Measurements from ENCODE around the gene NUDT22. TPM values are rescaled to one million over a fixed set of nuclear protein-coding genes. Genes with fewer than 3 reads are reported as not detected.

The NUDT22 gene
- total RNA-seq, result 10 to 100 TPM; 58.4 to 69.6 TPM

GRCh38 chr11:64225608-64226506 is at the start of gene NUDT22, which contains the start of gene TRPT1:
Gene NUDT22, plus strand, starts transcription at chr11:64226274. Its CDS starts 379 bp downstream, at chr11:64226653.
Gene TRPT1, minus strand, starts transcription at chr11:64226186. Its CDS starts 326 bp downstream, at chr11:64225860.
- DNase-seq, result peak; percentile 97
- Mint-ChIP-seq H3K4me1 (peaks cover 31% of the 10 kb centered on the region), H3K36me3 (peaks cover 8% of the 10 kb centered on the region), H3K27ac (peak within 1 kb of the TSS; percentile 87), H3K9me3 (no peaks in the 10 kb centered on the region), H3K27me3 (no peaks in the 10 kb centered on the region), H3K4me3 (peak within 1 kb of the TSS; percentile 89)

GRCh38 chr11:64176751-64177150 is 49.3 kb upstream of the NUDT22 start:
- no peak for DNase-seq
- Mint-ChIP-seq H3K27ac (no peak overlapping the region), H3K4me1 (peaks cover 28% of the 10 kb centered on the region), H3K4me3 (no peak overlapping the region), H3K9me3 (peaks cover 3% of the 10 kb centered on the region), H3K27me3 (no peaks in the 10 kb centered on the region), H3K36me3 (peaks cover 13% of the 10 kb centered on the region)

- DNase-seq, result no peak
- peaks cover 34% of the 10 kb centered on the region for H3K4me1 Mint-ChIP-seq
- peaks cover 3% of the 10 kb centered on the region for H3K9me3 Mint-ChIP-seq
- H3K27me3 Mint-ChIP-seq, result no peaks in the 10 kb centered on the region
- no peak overlapping the region for H3K27ac Mint-ChIP-seq
- H3K36me3 Mint-ChIP-seq, result peaks cover 15% of the 10 kb centered on the region
- H3K4me3 Mint-ChIP-seq, result no peak overlapping the region
Observed at GRCh38 chr11:64178203-64178602, 47.9 kb upstream of the NUDT22 start.

- H3K27me3 Mint-ChIP-seq, result no peaks in the 10 kb centered on the region
- no peak overlapping the region for H3K27ac Mint-ChIP-seq
- peaks cover 2% of the 10 kb centered on the region for H3K9me3 Mint-ChIP-seq
- H3K4me1 Mint-ChIP-seq, result peaks cover 41% of the 10 kb centered on the region
- H3K36me3 Mint-ChIP-seq, result peaks cover 10% of the 10 kb centered on the region
- H3K4me3 Mint-ChIP-seq, result no peak overlapping the region
- no peak for DNase-seq
Observed at GRCh38 chr11:64178951-64179639, 47.0 kb upstream of the NUDT22 start.

- Mint-ChIP-seq H3K4me1 (peaks cover 43% of the 10 kb centered on the region), H3K36me3 (peaks cover 9% of the 10 kb centered on the region), H3K4me3 (no peak overlapping the region), H3K27me3 (no peaks in the 10 kb centered on the region), H3K27ac (no peak overlapping the region), H3K9me3 (no peaks in the 10 kb centered on the region)
- DNase-seq, result no peak
Observed at GRCh38 chr11:64180891-64181290, 45.2 kb upstream of the NUDT22 start.

- H3K27ac Mint-ChIP-seq, result peak overlapping the region; percentile 30
- H3K4me1 Mint-ChIP-seq, result peaks cover 41% of the 10 kb centered on the region
- DNase-seq, result peak; percentile 53
- peak overlapping the region; percentile 47 for H3K4me3 Mint-ChIP-seq
- H3K9me3 Mint-ChIP-seq, result no peaks in the 10 kb centered on the region
- H3K36me3 Mint-ChIP-seq, result peaks cover 11% of the 10 kb centered on the region
- H3K27me3 Mint-ChIP-seq, result no peaks in the 10 kb centered on the region
Observed at GRCh38 chr11:64181506-64182411, 44.3 kb upstream of the NUDT22 start.

GRCh38 chr11:64183890-64184289 is 42.2 kb upstream of the NUDT22 start:
- Mint-ChIP-seq H3K27ac (no peak overlapping the region), H3K4me1 (peaks cover 30% of the 10 kb centered on the region), H3K36me3 (peaks cover 10% of the 10 kb centered on the region), H3K9me3 (no peaks in the 10 kb centered on the region), H3K27me3 (no peaks in the 10 kb centered on the region), H3K4me3 (peak overlapping the region; percentile 94)
- no peak for DNase-seq

GRCh38 chr11:64185175-64185692 is 40.8 kb upstream of the NUDT22 start:
- DNase-seq, result no peak
- H3K36me3 Mint-ChIP-seq, result peaks cover 15% of the 10 kb centered on the region
- H3K27ac Mint-ChIP-seq, result peak overlapping the region; percentile 98
- H3K9me3 Mint-ChIP-seq, result no peaks in the 10 kb centered on the region
- no peaks in the 10 kb centered on the region for H3K27me3 Mint-ChIP-seq
- peaks cover 33% of the 10 kb centered on the region for H3K4me1 Mint-ChIP-seq
- peak overlapping the region; percentile 94 for H3K4me3 Mint-ChIP-seq

GRCh38 chr11:64185693-64186491 is 40.2 kb upstream of the NUDT22 start, which contains the start of gene STIP1:
Gene STIP1, plus strand, starts transcription at chr11:64186171. Its CDS starts 91 bp downstream, at chr11:64186262.
- Mint-ChIP-seq H3K4me3 (peak within 1 kb of the TSS; percentile 94), H3K4me1 (peaks cover 31% of the 10 kb centered on the region), H3K9me3 (no peaks in the 10 kb centered on the region), H3K36me3 (peaks cover 19% of the 10 kb centered on the region), H3K27ac (peak within 1 kb of the TSS; percentile 98), H3K27me3 (no peaks in the 10 kb centered on the region)
- DNase-seq, result peak; percentile 98

GRCh38 chr11:64186492-64187165 is 39.4 kb upstream of the NUDT22 start:
- DNase-seq, result peak; percentile 61
- no peak overlapping the region for H3K27ac Mint-ChIP-seq
- no peaks in the 10 kb centered on the region for H3K27me3 Mint-ChIP-seq
- H3K9me3 Mint-ChIP-seq, result no peaks in the 10 kb centered on the region
- H3K4me3 Mint-ChIP-seq, result peak overlapping the region; percentile 94
- peaks cover 19% of the 10 kb centered on the region for H3K36me3 Mint-ChIP-seq
- peaks cover 25% of the 10 kb centered on the region for H3K4me1 Mint-ChIP-seq

- Mint-ChIP-seq H3K4me3 (no peak overlapping the region), H3K27ac (peak overlapping the region; percentile 42), H3K36me3 (peaks cover 42% of the 10 kb centered on the region), H3K27me3 (no peaks in the 10 kb centered on the region), H3K4me1 (peaks cover 24% of the 10 kb centered on the region), H3K9me3 (no peaks in the 10 kb centered on the region)
- DNase-seq, result no peak
Observed at GRCh38 chr11:64192434-64192833, 33.6 kb upstream of the NUDT22 start.

GRCh38 chr11:64196626-64197025 is 29.4 kb upstream of the NUDT22 start:
- peaks cover 39% of the 10 kb centered on the region for H3K36me3 Mint-ChIP-seq
- H3K9me3 Mint-ChIP-seq, result no peaks in the 10 kb centered on the region
- peaks cover 15% of the 10 kb centered on the region for H3K4me1 Mint-ChIP-seq
- H3K4me3 Mint-ChIP-seq, result no peak overlapping the region
- H3K27ac Mint-ChIP-seq, result no peak overlapping the region
- no peaks in the 10 kb centered on the region for H3K27me3 Mint-ChIP-seq
- no peak for DNase-seq

- Mint-ChIP-seq H3K27ac (peak overlapping the region; percentile 58), H3K4me1 (peaks cover 14% of the 10 kb centered on the region), H3K9me3 (no peaks in the 10 kb centered on the region), H3K36me3 (peaks cover 32% of the 10 kb centered on the region), H3K4me3 (no peak overlapping the region), H3K27me3 (no peaks in the 10 kb centered on the region)
- no peak for DNase-seq
Observed at GRCh38 chr11:64198511-64198910, 27.6 kb upstream of the NUDT22 start.

Data from activated naive CD8-positive, alpha-beta T cell treated with anti-CD3 and anti-CD28 coated beads for 36 hours (primary cell).